GM21737 (cell line): ENCODE results near the gene TNXB.
"Not testable (repeated sequence)": the region's sequence is repeated elsewhere in the genome, so short reads cannot be mapped to it uniquely, and the experiment has no call there.

Experiments
- ATAC-seq: cut with Tn5 transposase; IDR thresholded peaks from one replicate; pipeline ENCODE4 v1.9.1; 2021; ENCODE audit warnings: mild to moderate bottlenecking, moderate library complexity; ENCODE audit not compliant: unreplicated experiment

TNXB gene

DNA sequence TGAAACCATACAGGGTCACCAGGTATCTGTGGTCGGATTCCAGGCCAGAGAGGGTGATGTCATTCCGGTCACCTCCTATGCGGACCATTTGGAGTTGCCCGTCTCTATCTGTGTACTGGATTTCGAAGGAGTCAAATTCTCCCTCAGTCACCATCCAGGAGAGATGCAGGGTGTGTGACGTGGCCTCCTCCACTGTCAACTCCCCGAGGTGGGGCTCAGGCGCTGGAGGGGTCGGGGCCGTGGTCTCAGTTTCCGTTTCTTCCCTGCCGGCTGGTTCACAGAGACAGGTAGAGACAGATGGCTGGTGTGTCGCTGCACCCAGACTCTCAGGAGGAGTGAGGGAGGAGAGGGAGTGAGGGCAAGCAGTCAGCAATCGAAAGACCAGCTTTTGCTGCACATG lies 40.3 kb downstream of the TNXB start:
- ATAC-seq: no peak

DNA sequence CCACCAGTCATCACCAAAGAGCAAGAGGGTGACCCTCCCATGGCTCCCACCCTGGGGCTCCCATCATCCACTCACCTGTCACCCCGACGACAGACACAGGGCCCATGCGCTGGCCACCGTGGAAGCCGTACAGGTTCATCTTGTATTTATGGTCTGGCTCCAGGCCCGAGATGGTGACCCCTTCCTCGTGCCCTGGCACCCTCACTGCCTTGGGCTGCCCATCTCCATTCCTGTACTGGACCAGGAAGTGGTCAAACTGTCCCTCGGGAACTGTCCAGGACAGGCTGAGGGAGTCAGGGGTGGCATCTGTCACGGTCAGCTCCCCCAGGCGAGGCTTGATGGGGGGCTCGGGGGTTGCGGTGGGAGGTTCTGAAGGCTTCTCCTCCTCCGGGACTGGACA lies 40.8 kb downstream of the TNXB start:
- not testable (repeated sequence) for ATAC-seq

DNA sequence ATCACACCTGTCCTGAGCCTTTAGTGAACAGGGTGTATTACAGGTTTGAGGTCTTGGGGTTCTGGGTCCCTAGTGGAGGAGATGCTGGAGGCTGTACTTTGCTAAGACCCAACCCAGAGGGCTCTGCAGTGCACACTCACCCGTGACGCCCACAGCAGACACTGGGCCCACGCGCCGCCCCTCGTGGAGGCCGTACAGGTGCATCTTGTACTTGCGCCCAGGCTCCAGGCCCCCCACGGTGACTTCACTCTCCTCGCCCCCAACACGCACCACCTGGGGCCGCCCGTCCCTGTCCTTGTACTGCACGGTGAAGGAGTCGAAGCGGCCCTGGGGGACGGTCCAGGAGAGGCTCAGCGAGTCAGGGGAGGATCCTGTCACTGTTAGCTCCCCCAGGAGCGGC lies 41.6 kb downstream of the TNXB start:
- ATAC-seq: not testable (repeated sequence)

DNA sequence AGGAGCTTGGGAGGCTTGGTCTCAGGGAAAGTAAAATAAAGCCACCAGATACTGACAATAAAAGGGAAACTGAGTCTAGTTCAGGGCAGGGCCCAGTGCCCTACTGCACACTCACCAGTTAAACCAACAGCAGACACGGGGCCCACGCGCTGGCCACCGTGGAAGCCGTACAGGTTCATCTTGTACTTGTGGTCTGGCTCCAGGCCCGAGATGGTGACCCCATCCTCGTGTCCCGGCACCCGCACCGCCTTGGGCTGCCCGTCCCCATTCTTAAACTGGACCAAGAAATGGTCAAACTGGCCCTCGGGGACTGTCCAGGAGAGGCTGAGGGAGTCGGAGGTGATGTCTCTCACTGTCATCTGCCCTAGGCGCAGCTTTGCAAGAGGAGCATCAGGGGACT lies 44.4 kb downstream of the TNXB start:
- no peak for ATAC-seq

- no peak for ATAC-seq
Measured at GRCh38 chr6:32060966-32061655, 48.0 kb downstream of the TNXB start.

- no peak for ATAC-seq
Measured at GRCh38 chr6:32058511-32058963, 50.6 kb downstream of the TNXB start.

- no peak for ATAC-seq
Measured at GRCh38 chr6:32057966-32058365, 51.2 kb downstream of the TNXB start.

- ATAC-seq: no peak
Measured at GRCh38 chr6:32056254-32056653, 52.9 kb downstream of the TNXB start.

- ATAC-seq: not testable (repeated sequence)
Measured at GRCh38 chr6:32055756-32056155, 53.4 kb downstream of the TNXB start.

DNA sequence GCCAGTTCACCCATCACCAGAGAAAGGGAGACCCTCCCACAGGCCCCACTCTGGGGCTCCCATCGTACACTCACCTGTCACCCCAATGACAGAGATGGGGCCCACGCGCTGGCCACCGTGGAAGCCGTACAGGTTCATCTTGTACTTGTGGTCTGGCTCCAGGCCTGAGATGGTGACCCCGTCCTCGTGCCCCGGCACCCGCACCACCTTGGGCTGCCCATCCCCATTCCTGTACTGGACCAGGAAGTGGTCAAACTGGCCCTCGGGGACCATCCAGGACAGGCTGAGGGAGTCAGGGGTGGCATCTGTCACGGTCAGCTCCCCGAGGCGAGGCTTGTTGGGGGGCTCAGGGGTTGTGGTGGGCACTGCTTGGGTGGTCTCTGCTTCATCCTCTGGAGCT lies 55.8 kb downstream of the TNXB start:
- not testable (repeated sequence) for ATAC-seq

DNA sequence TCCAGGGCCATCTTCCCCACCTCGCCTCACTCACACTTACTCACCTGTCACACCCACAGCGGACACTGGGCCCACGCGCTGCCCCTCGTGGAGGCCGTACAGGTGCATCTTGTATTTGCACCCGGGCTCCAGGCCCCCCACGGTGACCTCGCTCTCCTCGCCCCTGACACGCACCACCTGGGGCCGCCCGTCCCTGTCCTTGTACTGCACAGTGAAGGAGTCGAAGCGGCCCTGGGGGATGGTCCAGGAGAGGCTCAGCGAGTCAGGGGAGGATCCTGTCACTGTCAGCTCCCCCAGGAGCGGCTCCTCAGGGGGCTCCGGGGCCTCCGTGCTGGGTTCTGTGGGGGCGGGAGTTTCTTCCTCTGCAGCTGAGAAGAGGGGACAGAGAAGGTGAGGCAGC lies 56.5 kb downstream of the TNXB start:
- not testable (repeated sequence) for ATAC-seq

DNA sequence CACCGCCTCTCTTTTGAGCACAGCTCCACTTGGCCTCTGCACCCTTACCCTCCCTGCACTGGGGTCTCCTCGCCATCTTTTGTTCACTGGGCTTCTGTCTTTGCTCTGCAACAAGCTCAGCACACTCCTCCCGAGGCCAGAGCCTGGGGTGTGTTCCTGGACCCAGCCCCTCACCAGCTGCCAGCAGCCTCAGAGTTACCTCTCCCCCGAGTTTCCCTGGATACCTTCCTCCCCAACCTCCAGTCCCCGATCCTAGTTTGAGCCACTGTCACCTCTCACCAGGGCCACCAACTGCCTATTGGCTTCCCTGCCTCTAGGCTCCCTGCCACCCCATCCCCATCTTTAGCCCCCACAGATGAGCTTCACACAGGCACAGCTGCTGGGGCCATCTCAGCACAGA lies 58.6 kb downstream of the TNXB start:
- no peak for ATAC-seq

- ATAC-seq: not testable (repeated sequence)
Measured at GRCh38 chr6:32049736-32050135, 59.4 kb downstream of the TNXB start.

DNA sequence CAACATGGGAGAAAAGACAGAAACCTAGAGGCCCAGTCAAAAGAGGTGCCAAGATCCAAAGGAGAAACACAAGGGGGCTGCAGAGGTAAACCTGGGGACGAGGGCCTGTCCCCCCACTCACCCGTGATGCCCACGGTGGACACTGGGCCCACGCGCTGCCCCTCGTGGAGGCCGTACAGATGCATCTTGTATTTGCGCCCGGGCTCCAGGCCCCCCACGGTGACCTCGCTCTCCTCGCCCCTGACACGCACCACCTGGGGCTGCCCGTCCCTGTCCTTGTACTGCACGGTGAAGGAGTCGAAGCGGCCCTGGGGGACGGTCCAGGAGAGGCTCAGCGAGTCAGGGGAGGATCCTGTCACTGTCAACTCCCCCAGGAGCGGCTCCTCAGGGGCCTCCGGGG lies 60.0 kb downstream of the TNXB start:
- not testable (repeated sequence) for ATAC-seq

- ATAC-seq: no peak
Measured at GRCh38 chr6:32047855-32048766, 61.0 kb downstream of the TNXB start.

DNA sequence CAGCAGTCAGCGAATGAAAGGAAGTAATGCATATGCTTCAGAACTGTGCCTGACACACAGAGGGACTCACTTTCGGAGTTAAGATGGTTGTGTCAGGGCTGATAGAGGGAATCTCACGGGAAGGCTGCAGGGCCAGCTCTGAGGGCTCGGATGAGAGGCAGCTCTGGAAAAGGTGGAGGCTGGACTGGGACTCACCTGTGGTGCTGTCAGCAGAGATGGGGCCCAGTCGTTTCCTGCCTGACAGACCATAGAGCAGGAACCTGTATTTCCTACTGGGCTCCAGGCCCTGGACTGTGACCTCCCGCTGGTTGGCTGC lies 61.6 kb downstream of the TNXB start:
- no peak for ATAC-seq

DNA sequence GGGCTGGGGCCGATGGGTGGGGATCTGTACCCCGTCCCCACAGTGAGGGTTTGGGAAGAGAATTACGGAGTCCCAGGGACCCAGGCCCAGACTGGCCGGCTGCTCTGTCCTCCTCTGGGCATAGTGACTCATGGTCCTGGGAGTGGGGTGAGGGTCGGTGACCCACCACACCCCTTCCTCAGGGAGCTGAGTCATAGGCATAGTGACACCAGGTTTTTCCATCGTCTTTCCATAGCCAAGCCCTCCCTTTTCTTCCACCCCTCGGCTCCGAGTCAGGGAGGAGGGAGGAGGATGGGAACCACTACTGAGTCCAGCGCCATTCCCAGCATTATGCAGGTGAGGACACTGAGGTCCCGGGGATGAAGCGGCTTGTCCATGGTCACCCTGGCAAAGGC lies 62.1 kb downstream of the TNXB start:
- ATAC-seq: no peak

- no peak for ATAC-seq
Measured at GRCh38 chr6:32046450-32047083, 62.6 kb downstream of the TNXB start.

DNA sequence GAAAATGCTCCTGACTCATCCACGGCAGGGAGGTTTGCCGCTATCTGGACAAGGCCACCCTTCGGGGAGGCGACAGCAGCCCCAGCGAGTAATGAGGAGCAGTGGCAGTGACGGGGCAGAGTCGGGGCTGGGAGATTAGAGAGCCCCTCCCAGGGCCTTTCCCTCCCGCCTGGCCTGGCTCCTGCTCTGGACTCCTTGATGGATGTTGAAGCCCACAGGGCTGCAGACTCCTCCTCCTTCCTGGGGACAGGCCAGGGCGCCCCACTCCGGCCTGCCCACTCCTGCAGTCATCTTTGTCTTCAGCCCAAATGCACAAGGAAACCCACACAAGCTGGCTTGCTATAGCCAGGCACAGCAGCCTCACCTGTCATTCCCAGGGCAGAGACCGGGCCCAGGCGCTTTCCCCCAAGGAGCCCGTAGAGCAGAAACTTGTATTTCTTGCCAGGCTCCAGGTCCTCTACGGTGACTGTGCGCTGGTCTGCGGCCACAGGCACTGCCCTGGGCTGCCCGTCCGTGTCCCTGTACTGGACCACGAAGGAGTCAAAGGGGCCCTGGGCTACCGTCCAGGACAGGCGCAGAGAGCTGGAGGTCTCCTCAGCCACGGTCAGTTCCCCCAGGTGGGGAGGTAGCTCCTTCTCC lies 63.2 kb downstream of the TNXB start:
- ATAC-seq: no peak

DNA sequence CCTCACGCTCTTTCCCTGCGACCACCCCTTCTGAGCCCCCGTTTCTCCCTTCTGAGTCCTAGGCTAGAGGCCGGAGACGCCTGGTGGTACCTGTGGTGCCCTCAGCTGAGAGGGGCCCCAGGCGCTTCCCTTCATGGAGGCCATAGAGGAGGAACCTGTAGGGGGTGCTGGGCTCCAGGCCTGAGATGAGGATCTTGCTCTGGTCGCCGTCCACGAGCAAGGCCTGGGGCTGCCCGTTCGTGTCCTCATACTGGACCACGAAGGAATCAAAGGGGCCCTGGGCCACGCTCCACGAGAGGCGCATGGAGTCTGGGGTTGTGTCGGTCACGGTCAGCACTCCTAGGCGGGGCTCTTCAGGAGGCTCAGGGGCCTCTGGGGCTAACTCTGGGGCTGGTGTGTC lies 64.2 kb downstream of the TNXB start:
- ATAC-seq: not testable (repeated sequence)
